ENCODE data around the gene TAC4. TPM values are rescaled to one million over a fixed set of nuclear protein-coding genes. Genes with fewer than 3 reads are reported as not detected.

The TAC4 gene
- total RNA-seq, 2 experiments from 2014 or later = not detected

GRCh38 chr17:49846938-49847712, 744 bp downstream of the TAC4 start:
- no peaks in the 10 kb centered on the region for H3K9me3 Mint-ChIP-seq
- H3K4me3 Mint-ChIP-seq = no peak overlapping the region
- H3K4me1 Mint-ChIP-seq = peaks cover 19% of the 10 kb centered on the region
- POLR2A ChIA-PET = no interaction called here
- H3K36me3 Mint-ChIP-seq = peaks cover 5% of the 10 kb centered on the region
- DNase-seq = no peak
- no peak for ATAC-seq (ENCODE audit: low read depth)
- no peaks in the 10 kb centered on the region for H3K27me3 Mint-ChIP-seq
- no peak overlapping the region for H3K27ac Mint-ChIP-seq

- peaks cover 7% of the 10 kb centered on the region for H3K4me1 Mint-ChIP-seq
- ATAC-seq (ENCODE audit: low read depth) = no peak
- no peak overlapping the region for H3K4me3 Mint-ChIP-seq
- H3K27me3 Mint-ChIP-seq = no peaks in the 10 kb centered on the region
- no peaks in the 10 kb centered on the region for H3K9me3 Mint-ChIP-seq
- peaks cover 5% of the 10 kb centered on the region for H3K36me3 Mint-ChIP-seq
- POLR2A ChIA-PET = interaction anchor here (0.8 kb wide), 1 partner anchor 81 kb away, joined by 3 read pairs; the partner anchor contains the start of gene FAM117A
- H3K27ac Mint-ChIP-seq = no peak overlapping the region
- no peak for DNase-seq
Measured at GRCh38 chr17:49845321-49845720, 2.5 kb downstream of the TAC4 start.

DNA sequence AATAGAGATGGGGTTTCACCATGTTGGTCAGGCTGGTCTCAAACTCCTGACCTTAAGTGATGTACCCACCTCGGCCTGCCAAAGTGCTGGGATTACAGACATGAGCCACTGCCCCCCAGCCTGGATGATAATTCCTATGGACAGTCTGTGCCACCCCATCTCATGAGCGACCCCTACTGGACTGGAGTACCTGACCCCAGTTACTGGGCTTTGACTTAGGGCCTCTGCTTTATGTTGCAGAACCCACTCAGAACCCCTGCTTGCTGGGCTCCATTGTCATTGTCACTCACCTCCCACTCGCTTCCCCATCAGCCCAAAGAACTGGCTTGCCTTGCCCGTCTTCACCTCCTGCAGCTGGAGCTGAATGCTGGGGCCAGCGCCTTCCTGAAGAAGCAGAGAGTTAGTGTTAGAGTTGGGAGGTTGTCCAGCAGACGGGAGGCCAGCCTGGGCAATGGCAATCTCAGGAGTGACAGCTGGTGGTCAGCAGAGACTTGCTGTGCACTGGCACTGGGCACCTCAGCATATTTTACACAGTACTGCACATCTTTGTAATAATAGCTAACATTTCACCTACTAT, 4.0 kb downstream of the TAC4 start:
- H3K4me1 Mint-ChIP-seq = peaks cover 5% of the 10 kb centered on the region
- H3K9me3 Mint-ChIP-seq = no peaks in the 10 kb centered on the region
- POLR2A ChIA-PET = no interaction called here
- H3K27me3 Mint-ChIP-seq = no peaks in the 10 kb centered on the region
- ATAC-seq (ENCODE audit: low read depth) (no peak), DNase-seq (no peak)
- H3K27ac Mint-ChIP-seq = no peak overlapping the region
- peaks cover 5% of the 10 kb centered on the region for H3K36me3 Mint-ChIP-seq
- H3K4me3 Mint-ChIP-seq = no peak overlapping the region

DNA sequence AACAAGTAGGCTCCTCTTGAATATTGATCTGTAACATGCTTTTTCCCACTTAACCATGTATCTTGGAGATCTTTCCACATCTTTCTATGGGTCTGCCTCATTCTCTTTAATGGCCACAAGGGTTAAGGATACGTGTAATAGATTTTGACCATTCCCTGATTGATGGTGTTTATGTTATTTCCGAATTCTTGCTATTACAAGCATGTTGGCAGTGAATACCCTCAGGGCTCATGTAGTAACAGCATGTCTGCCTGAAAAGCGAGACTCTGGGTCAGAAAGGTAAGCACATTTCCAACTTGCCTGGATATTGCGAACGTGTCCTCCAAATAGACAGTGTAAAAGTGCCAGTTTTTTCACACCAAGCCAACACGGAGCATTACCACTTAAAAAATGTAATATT, 5.0 kb downstream of the TAC4 start:
- no peak for ATAC-seq (ENCODE audit: low read depth)
- POLR2A ChIA-PET = no interaction called here
- no peak overlapping the region for H3K27ac Mint-ChIP-seq
- no peak overlapping the region for H3K4me3 Mint-ChIP-seq
- H3K36me3 Mint-ChIP-seq = peaks cover 5% of the 10 kb centered on the region
- peaks cover 5% of the 10 kb centered on the region for H3K4me1 Mint-ChIP-seq
- DNase-seq = no peak
- no peaks in the 10 kb centered on the region for H3K9me3 Mint-ChIP-seq
- H3K27me3 Mint-ChIP-seq = no peaks in the 10 kb centered on the region

- ATAC-seq (ENCODE audit: low read depth) = no peak
- Mint-ChIP-seq H3K9me3 (no peaks in the 10 kb centered on the region), H3K27me3 (no peaks in the 10 kb centered on the region), H3K27ac (no peak overlapping the region), H3K36me3 (peaks cover 5% of the 10 kb centered on the region), H3K4me3 (no peak overlapping the region), H3K4me1 (peaks cover 5% of the 10 kb centered on the region)
- POLR2A ChIA-PET = no interaction called here
- DNase-seq = no peak
Measured at GRCh38 chr17:49842371-49842770, 5.5 kb downstream of the TAC4 start.

DNA sequence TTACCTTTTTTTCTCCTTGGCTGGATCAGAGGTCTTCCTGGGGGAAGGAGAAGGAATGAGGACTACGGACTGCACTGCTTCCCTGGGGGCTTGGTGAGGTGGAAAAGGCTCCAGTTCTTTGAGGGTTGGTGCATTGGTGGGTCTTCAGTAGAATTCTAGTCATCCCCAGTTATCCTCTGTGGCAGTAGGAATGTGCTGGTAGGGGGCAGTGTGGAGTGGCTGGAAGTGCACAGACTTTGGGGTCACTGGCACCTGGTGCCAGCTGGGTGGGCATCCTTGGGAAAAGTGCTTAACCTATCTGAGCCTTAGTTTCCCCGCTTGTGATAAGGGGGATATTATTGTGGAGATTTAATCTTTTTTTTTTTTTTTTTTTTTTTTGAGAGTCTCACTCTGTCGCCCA, 6.3 kb downstream of the TAC4 start:
- POLR2A ChIA-PET = interaction anchor here (0.7 kb wide), 1 partner anchor 262 kb away, joined by 5 read pairs; no protein-coding TSS in a partner anchor
- Mint-ChIP-seq H3K27ac (no peak overlapping the region), H3K27me3 (no peaks in the 10 kb centered on the region), H3K9me3 (no peaks in the 10 kb centered on the region), H3K36me3 (peaks cover 5% of the 10 kb centered on the region), H3K4me3 (no peak overlapping the region), H3K4me1 (peaks cover 5% of the 10 kb centered on the region)
- DNase-seq = no peak
- no peak for ATAC-seq (ENCODE audit: low read depth)

GRCh38 chr17:49839455-49839854, 8.4 kb downstream of the TAC4 start:
- Mint-ChIP-seq H3K27me3 (no peaks in the 10 kb centered on the region), H3K4me1 (peaks cover 5% of the 10 kb centered on the region), H3K9me3 (no peaks in the 10 kb centered on the region), H3K27ac (no peak overlapping the region), H3K4me3 (no peak overlapping the region), H3K36me3 (peaks cover 11% of the 10 kb centered on the region)
- POLR2A ChIA-PET = no interaction called here
- DNase-seq (no peak), ATAC-seq (ENCODE audit: low read depth) (no peak)

DNA sequence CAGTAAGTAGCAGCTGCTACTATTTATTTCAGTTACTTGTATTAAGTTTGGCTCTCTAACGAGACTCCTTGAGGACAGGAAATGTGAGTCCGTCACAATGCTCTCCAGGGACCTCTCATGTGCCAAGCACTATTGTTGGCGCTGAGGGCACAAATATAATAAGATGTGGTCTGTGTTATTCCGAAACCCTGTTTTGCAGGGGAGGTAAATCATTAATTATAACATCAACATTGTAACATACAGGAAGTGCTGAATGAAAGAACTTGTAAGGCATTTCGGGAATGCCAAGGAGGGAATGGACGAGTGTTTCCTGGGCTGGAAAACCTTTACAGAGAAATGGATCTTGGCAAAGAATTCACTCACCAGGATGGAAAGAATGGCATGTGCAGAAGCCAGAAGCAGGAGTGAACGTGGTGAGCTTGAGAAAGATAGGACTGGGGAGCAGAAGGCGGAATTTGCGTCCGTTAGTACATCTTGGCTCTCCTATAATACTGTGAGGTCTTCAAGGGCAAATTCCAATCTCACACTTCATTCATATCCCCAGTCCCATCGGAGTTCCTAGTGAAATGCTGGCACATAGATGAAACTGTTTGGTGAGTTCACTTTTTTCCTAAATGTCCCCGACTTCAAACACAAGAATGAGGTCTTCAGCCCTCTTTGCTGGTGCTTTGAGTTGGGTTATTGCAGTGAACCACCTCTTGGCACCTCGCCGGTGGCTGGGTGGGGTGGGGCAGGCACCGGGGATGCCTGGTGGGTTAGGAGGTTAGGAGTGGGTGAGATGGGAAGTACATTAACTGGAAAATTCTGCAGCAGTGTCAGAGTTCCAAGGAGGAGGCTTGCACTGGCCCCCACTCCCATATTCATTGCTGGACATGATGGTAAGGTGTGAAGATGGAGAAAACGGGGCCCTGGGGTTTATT, 11.5 kb downstream of the TAC4 start:
- H3K4me1 Mint-ChIP-seq = no peaks in the 10 kb centered on the region
- H3K36me3 Mint-ChIP-seq = peaks cover 13% of the 10 kb centered on the region
- no peak overlapping the region for H3K27ac Mint-ChIP-seq
- ATAC-seq (ENCODE audit: low read depth) (no peak), DNase-seq (no peak)
- no peaks in the 10 kb centered on the region for H3K27me3 Mint-ChIP-seq
- H3K4me3 Mint-ChIP-seq = no peak overlapping the region
- POLR2A ChIA-PET = interaction anchor here (0.8 kb wide), 1 partner anchor 16 kb away, joined by 3 read pairs; no protein-coding TSS in a partner anchor
- no peaks in the 10 kb centered on the region for H3K9me3 Mint-ChIP-seq

- DNase-seq (no peak), ATAC-seq (ENCODE audit: low read depth) (no peak)
- no peak overlapping the region for H3K27ac Mint-ChIP-seq
- no peaks in the 10 kb centered on the region for H3K9me3 Mint-ChIP-seq
- POLR2A ChIA-PET = interaction anchor here (0.8 kb wide), 1 partner anchor 15 kb away, joined by 3 read pairs; no protein-coding TSS in a partner anchor
- peaks cover 13% of the 10 kb centered on the region for H3K36me3 Mint-ChIP-seq
- H3K4me1 Mint-ChIP-seq = no peaks in the 10 kb centered on the region
- no peak overlapping the region for H3K4me3 Mint-ChIP-seq
- H3K27me3 Mint-ChIP-seq = no peaks in the 10 kb centered on the region
Measured at GRCh38 chr17:49835472-49835871, 12.4 kb downstream of the TAC4 start.

- H3K9me3 Mint-ChIP-seq = no peaks in the 10 kb centered on the region
- no peaks in the 10 kb centered on the region for H3K4me1 Mint-ChIP-seq
- POLR2A ChIA-PET = no interaction called here
- H3K4me3 Mint-ChIP-seq = no peak overlapping the region
- DNase-seq (no peak), ATAC-seq (ENCODE audit: low read depth) (no peak)
- H3K27ac Mint-ChIP-seq = no peak overlapping the region
- H3K36me3 Mint-ChIP-seq = peaks cover 15% of the 10 kb centered on the region
- H3K27me3 Mint-ChIP-seq = no peaks in the 10 kb centered on the region
Measured at GRCh38 chr17:49834118-49834743, 13.6 kb downstream of the TAC4 start.

- DNase-seq = no peak
- POLR2A ChIA-PET = interaction anchor here (0.5 kb wide), 1 partner anchor 171 kb away, joined by 10 read pairs; no protein-coding TSS in a partner anchor
- H3K27ac Mint-ChIP-seq = no peak overlapping the region
Measured at GRCh38 chr17:49832840-49833599, 14.8 kb downstream of the TAC4 start.

GRCh38 chr17:49830605-49831004, 17.3 kb downstream of the TAC4 start:
- POLR2A ChIA-PET = interaction anchor here (0.7 kb wide), 1 partner anchor 134 kb away, joined by 3 read pairs; no protein-coding TSS in a partner anchor
- Mint-ChIP-seq H3K4me1 (no peaks in the 10 kb centered on the region), H3K36me3 (peaks cover 30% of the 10 kb centered on the region), H3K4me3 (no peak overlapping the region), H3K27ac (no peak overlapping the region), H3K9me3 (no peaks in the 10 kb centered on the region), H3K27me3 (no peaks in the 10 kb centered on the region)
- DNase-seq = no peak
- ATAC-seq (ENCODE audit: low read depth) = no peak

More at GRCh38 chr17:49832840-49833599, 14.8 kb downstream of the TAC4 start:
- ATAC-seq (ENCODE audit: low read depth) = no peak
- Mint-ChIP-seq H3K27me3 (no peaks in the 10 kb centered on the region), H3K4me1 (no peaks in the 10 kb centered on the region), H3K9me3 (no peaks in the 10 kb centered on the region), H3K4me3 (no peak overlapping the region), H3K36me3 (peaks cover 20% of the 10 kb centered on the region)

All from activated naive CD8-positive, alpha-beta T cell treated with anti-CD3 and anti-CD28 coated beads, Interleukin-2, amount 10 ng/mL, durations not matched to agents 7 days and 5 days (primary cell).